ENCODE results near the gene EHBP1.

EHBP1 gene

DNA sequence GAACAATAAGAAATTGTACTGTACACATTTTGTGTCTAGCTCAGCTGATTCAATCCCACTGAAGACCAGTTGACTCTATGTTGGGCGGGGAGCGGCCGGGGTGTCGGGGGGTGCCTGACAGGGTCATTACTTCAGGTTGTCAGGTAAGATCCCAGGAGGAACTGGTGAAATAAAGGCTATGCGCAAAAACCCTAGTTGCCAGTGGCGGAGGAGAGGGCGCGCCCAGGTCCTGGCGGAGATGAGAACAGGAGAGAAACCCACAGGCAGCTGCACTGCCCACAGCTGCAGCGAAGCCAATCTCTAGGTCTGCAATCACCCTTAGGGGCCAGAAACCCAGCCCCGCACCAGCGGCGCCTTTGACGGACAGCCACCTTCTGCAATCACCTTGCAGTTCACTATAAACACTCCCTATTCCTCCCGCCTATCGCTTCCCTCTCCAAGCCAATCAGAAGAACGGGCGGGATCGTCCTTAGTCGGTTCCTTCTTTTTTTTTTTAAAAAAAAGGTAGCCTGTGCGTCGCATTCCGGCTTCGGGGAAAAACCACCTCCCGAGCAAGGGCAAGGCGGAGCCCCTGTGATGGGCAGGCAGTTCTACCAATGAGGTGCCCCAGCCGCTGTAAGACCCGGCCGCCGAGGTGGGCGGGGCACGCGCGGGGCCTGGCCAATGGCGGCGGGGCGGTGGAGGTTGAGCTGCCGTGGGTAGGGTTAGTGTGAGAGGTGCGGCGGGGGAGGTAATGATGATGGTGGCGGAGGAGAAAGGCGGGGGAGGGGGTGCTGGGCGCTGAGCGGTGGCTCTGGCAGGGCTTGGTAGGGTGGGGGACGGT lies at the start of gene EHBP1:
TSS of gene EHBP1 (plus strand) at position 707 of the 823 bp plus-strand sequence. CDS start 1,479 bp downstream, outside the sequence.
- DNase-seq: peak; percentile 98

DNA sequence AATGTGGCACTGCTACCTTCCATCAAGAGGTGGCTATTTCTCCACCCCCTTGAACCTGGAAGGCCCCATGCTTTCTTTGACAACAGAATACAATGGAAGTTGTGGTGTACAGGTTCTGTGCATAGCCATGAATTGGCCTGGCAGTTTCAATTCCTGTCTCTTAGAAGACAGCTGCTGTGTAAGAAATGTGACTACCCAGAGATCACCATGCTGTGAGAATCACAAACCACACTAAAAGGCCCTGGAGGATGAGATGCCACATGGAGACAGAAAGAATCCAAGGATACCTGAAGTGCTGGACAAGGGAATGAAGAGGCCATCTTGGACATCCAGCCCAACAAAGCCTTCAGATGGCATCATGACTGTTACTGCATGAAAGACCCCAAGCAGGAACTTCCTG lies 47.7 kb upstream of the EHBP1 start:
- no peak for DNase-seq

DNA sequence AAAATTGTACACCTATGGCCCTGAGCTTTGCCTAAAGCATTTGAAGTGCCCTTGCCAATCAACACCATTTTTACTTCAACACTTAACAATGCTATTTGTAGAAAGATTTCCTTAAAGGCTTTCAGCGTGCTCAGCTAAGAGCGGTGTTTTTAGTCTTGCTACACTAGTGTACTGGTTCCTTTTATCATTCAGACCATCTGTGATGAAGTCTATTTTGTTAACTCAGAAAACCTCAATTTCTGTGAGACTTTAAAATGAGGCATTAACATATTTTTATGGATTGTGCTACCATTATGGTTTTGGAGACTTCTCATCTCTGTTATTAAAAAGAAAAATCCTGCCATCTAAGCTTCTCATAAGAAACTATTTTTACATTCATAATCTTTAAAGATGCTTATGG lies 46.6 kb upstream of the EHBP1 start:
- no peak for DNase-seq

DNA sequence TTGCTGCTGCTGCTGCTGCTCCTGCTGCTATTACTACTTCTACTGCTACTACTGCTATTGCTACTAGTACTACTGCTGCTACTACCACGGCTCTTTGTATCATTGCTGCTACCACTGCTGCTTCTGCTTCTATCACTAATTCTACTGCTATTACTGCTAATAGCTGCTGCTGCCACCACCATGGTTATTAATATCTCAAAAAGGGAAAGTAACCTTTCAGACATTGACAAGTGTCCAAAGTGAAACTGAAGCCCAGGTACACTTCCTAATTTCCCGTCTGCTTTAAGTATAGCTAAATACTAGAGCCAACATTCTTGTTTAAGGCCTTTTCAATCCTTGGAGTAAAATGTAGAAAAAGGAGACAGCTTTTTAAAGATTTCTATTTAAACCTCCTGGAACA lies 45.4 kb upstream of the EHBP1 start:
- no peak for DNase-seq

DNA sequence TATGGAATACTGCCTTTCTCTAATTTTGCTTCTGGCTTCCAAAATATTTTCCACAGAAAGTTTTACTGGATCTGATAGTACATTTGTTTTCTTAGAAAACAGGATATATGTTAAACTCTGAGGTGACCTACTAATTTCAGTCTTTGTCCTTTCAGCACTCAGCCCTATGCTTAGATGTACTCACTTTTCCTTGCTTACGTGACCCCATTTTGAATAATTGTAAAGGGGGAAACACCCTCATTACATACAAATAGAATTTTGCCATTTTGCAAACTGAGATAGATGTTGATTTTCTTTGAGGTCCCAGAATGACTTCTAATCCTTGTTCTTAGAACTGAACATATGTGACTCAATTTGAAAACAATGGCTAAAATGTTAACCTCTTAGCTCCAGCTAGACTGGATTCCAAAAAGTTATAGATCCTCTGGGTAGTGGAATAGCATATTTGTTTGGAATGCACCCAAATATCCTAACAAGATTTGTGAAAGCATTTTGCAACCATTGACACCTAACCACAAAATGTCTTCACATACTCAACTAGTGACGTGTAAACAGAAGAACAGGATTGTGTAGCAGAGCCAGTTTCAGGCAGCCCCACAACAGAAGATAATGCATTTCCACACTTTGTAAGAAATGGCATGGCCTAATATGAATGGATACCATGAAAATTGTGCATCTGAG lies 44.8 kb upstream of the EHBP1 start:
- DNase-seq: no peak

DNA sequence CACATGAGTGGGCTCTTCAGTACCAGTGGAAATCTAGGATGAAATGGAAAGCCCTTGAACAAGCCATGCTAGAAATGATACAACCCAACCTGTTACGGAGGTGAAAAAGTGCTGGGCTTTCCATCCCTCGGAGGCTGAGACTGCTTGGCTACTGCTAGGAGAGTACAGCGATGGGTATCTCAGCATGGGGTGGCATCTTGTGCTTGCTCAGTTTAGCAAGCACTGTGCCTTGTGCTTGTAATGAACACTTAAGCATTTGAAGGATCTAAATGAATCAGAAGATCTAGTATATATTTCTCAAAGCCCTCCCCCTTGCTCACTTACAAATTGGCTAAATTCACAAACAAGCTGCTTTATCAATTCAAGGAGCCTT lies 44.3 kb upstream of the EHBP1 start:
- DNase-seq: no peak

DNA sequence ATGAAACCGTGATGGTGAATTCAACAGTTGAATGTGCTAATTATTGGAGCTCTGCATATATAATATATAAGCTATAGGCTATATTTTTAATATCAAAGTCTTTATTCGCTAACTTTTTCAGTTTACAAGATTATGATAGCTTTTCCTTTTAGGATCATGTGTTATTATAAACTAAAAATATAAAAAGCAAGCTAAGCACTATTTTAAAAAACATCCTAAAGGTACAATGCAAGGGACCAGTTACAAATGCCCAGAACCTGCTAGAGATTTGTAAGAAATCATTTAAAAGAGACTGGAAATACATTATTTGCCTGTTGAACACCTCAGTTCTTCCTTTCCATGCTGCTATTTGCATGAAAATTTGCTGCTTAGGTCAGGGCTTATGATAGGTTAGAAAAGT lies 43.4 kb upstream of the EHBP1 start:
- DNase-seq: no peak

DNA sequence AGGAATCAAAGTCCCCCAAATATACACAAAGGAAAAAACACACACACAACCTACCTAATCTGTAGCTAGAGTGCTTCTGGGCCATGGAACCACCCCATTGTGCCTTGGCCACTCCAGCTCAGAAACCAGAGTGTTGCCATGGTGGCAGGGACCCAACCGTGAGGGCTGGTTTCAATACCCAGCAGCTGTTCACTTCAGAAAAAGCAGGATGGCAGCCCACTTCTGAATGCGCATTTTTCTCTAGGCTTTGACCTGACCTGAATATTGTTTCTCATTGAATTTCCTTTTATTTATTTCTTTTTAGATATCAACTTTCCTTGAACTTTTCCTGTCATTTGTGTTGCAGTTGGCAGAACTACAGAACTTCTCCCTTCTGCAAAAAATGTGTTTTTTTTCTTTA lies 43.0 kb upstream of the EHBP1 start:
- DNase-seq: no peak

DNA sequence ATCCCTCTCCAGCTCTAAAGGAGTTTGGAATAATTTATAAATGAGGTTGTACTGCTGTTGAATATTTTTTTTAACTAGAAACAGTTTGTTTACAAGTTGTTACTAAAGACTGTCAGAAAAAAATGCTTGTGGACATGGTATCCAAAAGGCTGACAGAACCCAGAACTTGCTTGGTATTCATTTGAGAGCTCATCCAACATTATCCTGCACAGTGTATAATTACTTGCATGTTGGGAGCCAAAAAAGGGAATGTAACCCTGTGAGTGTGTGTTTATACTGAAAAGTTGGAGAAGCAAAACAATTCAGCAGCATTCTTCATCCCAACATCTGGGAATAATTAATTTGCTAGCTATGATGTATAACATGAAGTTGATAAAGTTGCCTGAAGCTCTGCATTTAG lies 42.1 kb upstream of the EHBP1 start:
- DNase-seq: no peak

DNA sequence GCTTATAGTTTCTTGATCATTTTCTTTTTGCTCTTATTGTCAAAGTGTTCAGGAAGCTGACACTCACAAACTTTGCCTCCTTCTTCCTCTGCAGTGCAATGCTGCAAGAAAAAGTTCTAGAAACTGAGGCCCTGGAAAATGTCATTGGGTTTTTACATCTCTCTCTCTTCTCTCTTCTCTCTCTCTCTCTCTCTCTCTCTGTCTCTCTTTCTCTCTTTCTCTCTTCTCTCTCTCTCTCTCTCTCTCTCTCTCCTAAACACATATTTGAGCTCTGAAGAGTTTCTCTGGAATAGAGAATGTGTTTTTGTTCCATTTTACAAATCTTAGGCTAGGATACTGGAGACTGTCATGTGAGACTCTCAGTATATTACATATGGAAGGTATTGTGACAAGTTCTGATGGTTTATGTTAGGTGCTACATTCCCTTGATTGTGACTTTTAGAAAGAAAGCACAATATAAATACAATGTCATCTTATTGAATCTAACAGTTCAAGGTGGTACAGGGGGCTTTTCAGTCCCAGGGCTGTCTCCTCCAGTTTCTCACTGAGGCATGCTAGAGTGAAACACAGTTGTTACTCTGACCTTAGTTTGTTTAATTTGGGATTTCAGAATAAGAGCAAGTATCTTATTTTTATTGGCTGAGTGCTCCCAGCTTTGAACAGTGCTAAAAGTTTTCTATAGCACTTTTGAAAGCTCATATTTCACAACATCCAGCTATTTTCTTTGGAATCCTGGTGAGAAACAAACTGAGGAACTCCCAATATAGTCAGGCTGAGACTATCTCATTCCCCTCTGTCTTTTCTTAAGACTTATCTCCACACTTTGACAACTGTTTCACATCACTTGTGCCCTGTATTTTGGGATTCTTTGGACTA lies 41.4 kb upstream of the EHBP1 start:
- no peak for DNase-seq

DNA sequence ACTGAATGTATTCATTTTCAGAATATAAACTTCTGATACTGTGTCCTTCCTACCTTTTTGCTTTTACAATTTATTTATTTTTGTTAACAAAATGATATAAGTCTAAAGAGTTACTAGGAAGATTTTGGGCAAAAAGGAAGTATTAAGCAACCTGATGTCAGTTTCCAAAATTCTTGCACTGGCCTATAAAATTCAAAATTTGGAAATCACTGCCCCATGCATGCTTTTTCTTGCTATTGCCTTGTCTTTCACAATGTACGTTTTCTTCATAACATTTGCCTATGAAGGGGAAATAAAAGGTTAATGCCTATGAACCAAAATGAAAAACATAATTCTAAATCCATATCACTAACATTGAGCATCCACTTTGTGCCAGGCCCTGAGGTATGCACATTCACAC lies 40.1 kb upstream of the EHBP1 start:
- DNase-seq: no peak

DNA sequence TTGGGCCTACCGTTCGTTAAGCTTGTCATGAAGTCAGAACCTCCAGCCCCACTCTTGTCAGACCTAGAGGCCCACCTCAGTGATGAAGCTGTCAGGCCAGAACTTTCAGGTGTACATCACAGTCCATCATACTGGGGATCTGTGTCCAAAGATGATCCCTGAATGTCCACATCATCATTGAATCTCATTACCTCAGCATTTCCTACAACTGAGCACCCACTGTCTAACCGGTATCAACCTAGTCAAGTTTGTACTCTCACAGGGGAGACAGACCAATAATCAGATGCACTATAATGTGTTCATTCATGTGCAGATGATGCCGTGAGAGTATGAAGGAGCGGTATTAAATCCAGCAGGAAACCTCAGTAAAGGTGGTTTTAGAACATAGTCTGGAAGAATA lies 36.3 kb upstream of the EHBP1 start:
- no peak for DNase-seq

DNA sequence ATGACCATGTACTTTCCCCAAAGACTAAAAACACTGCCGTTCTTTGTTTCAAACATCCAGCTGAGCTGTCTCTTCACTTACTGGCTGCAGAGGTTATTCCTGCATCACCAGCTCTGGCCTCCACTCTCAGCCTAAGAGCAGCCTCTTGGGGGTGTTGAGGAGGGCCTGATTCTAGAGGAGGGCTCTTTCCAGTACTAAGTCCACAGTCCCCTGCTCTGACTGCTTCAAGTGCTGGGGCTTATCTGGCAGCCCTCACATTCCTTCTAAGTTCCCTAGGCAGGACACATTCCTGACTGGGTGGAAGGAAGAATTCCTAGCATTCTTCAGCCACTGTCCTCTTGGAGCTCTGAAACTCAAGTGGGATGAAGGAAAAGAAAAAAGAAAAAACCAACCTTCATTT lies 32.9 kb upstream of the EHBP1 start:
- no peak for DNase-seq

DNA sequence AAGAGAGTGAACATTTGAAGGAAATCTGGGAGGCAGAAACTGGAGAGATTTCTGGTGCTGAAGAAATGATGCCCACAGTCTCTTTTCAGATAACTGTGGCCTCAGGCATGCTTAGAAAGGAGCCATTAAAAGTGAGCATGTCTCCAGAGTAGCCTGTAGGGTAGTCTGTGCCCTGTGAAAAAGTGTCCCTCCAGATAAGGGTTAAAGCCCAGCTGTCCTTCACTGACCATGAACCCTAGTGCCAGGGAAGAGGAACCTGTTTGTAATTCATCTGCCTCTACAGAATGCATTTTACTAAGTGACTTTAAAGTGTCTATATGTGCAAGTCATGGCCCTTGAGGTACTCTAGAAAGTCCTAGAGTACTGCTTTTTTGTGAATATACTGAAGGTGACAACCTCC lies 30.5 kb upstream of the EHBP1 start:
- DNase-seq: no peak

DNA sequence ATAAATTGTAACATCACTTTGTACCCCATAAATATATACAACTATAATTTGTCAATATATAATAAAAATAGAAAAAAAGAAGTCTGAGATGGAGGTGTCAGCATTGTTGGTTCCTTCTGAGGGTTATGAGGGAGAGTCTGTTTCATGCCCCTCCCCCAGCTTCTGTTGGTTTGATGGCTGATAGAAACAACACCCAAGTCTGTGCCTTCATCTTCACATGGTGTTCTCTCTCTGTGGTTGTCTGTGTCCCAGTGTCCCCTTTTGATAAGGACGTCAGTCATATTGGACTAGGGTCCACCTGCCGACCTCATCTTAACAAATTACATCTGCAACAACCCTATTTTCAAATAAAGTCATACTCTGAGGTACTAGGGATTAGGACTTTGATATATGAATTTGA lies 20.3 kb upstream of the EHBP1 start:
- no peak for DNase-seq

DNA sequence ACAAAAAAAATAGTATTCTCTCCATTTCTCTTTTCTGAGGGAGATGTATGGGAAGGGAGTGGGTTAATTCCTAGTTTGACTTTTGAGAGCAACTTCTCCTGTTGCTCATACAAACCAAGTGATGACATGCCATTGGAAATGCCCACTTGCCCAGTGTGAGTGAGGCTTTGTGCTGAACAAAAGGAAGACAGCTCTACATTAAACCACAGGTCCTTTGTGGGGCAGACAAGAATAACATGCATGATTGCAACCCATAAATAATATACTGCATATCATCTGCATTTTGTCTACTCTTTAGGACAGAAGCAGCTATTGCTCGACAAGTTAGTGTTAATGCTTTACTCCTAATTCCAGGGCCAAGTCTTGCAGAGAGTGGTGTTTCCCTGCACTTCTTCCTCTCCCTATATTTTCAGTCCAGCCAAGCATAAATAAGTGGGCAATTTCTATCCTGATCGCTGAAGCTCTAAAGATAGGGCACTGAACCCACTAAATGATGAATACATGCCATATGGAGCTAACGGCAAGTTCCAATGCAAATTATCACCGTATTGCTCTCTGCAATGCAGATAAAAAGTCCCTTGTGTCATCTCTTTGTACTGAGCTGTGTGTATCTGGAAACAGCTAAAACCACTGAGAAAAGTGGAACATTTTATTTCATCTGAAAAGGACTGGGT lies 19.4 kb upstream of the EHBP1 start:
- DNase-seq: no peak

DNA sequence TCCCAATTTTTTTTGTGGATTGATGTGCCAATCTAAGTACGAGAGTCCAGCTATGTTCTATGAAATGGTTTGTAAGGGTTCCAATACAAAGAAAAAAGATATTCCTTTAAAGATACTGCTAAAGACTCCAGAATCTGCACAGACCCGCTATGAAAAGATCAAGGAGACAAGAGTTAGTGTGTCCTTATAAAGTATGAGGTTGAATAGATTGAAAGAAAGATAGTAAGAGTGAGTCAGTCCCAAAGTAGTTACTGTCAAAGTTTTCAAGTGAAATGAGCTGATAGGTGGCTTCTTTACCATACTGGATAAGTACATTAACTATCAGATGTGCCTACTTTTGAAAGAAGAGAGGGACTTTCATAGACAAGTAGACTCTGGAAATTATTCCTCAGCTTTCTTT lies 17.9 kb upstream of the EHBP1 start:
- no peak for DNase-seq

DNA sequence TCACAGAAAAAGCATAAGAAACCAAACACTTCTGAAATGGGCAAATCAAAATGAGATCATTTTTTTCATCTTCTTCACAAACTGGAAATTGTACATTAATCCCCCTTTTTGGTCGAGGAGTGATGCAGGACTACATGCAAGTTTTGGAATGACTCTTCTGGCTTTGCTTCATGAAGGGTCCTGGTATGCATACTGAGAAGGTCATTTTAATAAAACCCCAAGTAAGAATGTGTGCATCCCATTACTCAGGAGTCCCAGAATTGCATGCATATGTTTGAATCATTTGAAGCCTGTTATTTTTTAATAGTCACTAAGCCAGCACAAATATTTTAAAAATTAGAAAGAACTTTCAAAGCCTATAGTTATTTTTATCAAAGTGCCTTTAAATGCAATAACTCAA lies 16.7 kb upstream of the EHBP1 start:
- DNase-seq: no peak

DNA sequence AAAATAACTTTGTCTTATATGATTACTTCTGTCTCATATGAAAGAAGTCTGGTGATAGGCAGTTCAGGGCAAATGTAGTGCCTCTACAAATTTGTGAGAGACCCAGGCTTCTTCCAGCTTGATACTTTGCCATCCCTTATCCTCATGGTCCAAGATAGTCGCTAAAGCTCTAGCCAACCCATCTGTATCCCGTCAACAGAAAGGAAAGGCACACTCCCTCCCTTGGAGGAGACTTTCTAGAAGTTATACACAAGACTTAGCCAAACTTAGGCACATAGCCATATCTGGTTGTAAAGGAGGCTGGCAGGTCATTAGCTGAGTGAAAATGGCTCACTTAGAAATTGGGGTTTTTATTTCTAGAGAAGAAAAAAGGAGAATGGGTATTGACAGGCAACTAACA lies 14.3 kb upstream of the EHBP1 start:
- DNase-seq: no peak

DNA sequence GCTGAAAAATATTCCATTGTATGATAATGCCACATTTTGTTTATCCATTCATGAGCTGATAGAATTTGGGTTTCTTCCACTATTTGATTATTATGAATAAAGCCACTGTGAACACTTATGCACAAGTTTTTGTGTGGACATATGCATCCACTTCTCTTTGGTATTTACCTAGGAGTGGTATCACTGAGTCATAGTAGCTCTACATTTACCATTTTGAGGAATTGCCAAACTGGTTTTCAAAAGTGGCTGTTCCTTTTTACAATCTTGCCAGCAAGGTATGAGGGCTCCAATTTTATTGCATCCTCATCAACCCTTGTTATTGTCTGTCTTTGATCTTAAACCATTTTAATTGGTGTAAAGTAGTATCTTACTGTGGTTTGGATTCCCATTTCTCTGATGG lies 13.3 kb upstream of the EHBP1 start:
- DNase-seq: no peak

DNA sequence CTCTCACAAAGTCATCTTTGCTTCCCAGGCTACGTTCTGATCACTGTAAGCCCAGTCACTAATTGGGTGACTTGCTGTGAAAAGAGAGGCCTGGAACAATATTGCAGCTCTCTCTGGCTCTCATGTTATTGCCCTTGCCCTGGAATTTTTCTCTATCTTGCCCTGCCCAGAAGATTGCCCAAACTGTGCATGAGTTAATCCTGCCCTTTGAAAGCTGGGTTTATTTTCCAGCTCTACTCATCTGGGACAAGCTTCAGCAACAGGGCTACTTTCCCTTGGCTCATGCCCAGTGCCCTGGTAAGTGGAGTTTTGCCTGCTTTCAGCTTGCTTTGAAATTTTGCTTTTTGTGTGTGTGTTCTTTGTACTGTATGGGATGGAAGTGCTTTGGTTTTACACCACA lies 6.9 kb upstream of the EHBP1 start:
- DNase-seq: no peak

DNA sequence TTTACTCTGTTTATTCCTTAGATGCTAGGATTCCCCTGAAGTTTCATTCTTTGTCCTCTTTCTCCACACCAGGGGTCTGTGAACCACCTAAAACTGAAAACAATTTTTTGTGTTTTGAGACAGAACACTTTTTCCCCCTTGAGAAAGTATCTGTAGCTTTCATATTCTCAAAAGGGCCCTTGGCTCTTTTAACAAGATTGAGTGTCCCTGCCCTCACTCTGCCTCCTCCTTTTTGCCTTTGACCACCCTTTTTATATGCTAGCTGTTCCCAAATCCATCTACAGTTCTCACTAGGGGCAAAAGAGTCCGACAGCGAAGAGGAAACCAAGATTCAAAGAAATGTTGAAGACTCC lies 883 bp upstream of the EHBP1 start:
- DNase-seq: no peak
